ENCODE measurements around the gene PLEKHH1.

The PLEKHH1 gene

DNA sequence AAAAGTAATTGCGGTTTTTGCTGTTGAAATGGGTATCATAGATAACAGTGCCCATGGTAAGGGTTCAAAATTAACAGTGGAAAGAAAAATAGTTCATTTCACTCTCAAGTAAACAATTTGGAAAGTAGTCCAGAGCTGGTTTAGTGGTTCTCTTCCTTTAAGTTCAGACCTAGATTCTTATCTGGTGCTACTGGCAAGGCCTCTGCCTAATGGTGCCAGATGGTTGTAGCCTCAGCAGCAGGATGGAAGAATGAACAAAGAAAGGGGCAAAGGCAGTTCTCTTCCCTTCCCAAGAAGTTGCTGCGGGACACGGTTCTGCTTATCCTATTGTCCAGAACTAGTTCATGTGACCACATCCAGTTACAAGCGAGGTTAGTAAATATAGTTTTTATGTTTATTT, 97.1 kb downstream of the PLEKHH1 start:
- DNase-seq (ENCODE audit: low spot score) = no peak

DNA sequence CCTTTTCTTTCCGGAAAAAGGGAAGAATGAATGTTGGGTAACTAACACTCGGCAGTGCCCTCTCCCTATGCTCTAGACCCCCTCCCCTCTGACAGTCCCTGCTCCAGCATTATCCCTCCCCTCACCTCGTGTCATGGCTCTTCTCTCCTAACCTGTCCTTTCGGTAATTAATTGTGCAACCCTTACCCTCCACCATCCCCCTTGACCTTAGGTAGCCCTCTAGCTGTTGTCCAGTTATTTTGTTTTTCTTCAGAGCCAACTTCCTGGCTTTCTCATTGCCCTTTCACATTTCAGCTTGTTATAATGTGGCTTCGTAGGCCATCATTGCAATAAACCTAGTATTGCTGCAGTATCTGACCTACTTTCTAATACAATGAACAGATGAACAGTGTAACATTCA, 97.8 kb downstream of the PLEKHH1 start:
- no peak for DNase-seq (ENCODE audit: low spot score)

DNA sequence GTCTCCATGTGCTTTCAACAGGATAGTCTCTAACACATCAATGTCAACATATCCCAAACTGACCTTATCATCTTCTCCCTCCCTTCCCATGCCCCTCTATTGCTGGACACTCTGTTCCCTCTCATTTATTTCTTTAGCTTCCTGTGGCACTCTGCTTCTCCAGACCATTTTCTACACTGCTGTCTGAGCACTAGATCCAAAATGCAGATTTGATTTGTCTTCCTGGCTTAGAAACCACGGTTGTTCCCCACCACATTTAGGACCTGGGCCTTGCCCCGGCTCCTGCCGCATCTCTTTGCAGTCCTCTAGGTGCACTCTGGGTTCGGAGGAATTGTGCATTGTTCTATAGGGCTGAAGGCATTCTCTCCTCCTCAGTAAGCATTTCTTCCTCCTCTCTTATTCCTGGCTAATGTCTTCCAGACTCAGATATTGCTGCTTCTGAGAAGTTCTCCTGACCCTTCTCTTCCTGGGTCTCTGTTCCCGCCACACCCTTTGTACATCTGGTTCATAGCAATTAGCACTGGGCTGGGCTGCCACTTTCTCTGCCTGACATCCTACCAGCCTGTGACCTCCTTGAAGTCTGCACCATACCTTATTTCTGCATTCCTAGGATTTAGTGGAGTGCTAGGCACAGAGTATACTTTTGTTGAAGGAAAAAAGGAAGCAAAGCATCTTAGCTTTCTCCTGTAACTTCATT, 100.5 kb downstream of the PLEKHH1 start:
- no peak for DNase-seq (ENCODE audit: low spot score)

DNA sequence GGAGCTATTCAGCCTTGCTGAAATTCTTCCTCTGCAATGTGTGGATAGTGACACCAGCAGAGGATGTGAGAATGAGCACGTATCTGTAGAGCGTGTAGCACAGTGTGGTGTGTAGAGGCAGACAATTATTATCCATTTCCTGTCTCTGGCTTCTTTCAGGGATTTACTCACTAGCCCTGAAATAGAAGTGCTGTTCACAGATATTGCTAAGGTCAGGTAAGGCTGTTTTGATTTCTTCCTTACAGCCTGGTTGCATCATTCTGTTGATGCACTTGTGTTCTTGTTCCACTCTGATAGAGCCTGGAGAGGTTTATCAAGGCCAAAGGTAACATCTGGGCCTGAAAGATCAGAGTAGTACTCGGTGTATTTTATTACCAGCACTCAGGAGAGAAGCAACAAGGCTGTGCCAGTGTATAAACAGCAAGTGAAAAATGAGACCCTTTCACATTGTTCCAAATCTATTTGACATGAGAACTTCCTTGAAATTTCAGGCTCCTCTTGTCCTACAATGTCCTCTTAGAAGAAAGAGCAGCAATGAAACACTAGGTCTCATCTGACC, 103.3 kb downstream of the PLEKHH1 start:
- no peak for DNase-seq (ENCODE audit: low spot score)

DNA sequence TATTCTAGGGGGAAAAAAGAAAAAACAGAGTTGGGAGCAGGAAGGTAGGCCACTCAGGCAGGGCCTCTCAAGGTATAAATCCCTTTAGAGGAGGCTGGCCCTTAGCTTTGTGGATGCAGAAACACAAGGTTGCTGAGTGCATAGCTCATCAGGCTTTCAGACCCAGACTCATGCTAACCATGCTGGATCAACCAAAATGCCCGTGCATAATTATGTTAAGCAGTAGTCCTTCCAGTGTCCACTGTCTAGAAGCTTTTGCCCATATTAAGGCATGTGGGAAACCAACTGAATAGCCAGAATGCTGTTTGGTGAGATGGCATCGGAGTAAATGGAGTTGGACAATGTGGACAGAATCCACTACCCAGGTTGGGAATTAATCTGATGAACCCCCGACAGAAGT, 105.6 kb downstream of the PLEKHH1 start:
- no peak for DNase-seq (ENCODE audit: low spot score)
